CD4-positive, alpha-beta T cell treated with Interleukin-4 for 4 hours (primary cell): ENCODE data around the gene WDR45B.

ENCODE experiments used
- DNase-seq: peaks from one replicate; pipeline ENCODE4 v3.0.0-alpha.2; 2020

WDR45B gene

GRCh38 chr17:82619641-82620040, 28.6 kb downstream of the WDR45B start:
- DNase-seq, result no peak

GRCh38 chr17:82619211-82619610, 29.0 kb downstream of the WDR45B start:
- no peak for DNase-seq

- DNase-seq, result no peak
These were observed 32.1 kb downstream of the WDR45B start for GRCh38 chr17:82616021-82616711.

DNA sequence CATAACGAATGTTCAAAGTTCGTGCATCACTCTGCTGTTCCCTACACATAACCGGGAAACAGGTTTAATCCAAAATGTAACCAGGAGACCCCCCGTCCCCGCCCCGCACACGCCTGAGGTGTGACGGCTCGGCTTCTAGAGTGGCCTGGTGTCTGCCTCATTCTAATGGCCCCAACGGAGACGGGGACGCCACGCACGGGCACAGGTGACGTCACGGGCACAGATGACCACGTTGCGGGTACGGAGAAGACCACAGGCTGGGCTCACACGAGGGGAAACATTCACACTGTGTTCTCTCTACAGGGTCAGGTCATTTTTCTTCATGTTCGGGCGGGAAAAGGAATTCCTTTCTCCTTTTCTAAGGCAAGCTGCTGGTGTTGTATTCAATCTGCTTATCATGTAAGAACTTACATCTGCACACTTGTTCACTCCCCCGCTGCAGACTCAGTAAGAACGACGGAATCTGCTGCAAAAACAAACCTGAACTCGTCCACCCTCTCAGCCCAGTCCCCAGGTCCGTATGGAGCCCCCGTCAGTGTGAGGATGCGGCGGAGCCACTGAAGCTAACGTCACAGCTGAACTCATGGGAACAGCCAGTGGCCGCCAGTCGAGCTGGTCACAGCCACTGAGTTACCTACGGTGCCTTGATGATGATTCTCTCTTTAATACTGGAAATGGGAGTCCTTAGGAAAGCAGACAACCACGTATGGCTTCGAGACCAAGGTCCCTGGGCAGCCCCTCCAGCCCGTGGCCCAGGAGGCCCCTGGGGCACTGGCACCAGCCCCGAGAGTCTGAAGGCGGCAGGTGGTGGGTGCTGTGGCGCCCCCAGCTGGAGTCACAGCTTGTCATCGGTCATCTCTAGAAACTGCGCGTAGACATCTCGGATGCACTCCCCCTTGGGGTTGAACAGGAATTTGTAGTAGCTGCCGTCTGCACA, 32.9 kb downstream of the WDR45B start:
- DNase-seq, result no peak

GRCh38 chr17:82614095-82614631, 34.1 kb downstream of the WDR45B start:
- no peak for DNase-seq

GRCh38 chr17:82613283-82614094, 34.8 kb downstream of the WDR45B start:
- DNase-seq, result no peak

- no peak for DNase-seq
These were observed 36.8 kb downstream of the WDR45B start for GRCh38 chr17:82611140-82612058.

- no peak for DNase-seq
These were observed 38.6 kb downstream of the WDR45B start for GRCh38 chr17:82609655-82610054.

GRCh38 chr17:82608816-82609215, 39.4 kb downstream of the WDR45B start:
- DNase-seq, result no peak

GRCh38 chr17:82605939-82606600, 42.2 kb downstream of the WDR45B start:
- no peak for DNase-seq

DNA sequence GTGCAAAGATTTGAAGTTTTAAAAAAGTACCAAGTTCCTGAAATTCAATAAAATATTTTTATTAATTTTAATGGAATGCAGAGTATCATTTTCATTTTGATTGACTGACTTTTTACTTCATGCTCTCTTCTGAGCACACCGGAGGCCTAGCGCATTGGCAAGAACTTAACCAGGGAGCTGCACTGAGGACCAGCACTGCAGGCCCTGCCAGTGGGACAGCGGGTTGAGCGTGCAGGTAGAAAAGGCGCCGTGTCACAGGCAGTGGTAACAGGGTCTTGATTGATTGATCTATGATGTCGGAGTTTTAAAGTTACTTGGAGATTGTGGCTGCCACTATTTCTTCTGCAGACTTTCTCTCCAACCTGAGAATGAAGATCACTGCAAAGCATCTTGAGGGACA, 43.7 kb downstream of the WDR45B start:
- no peak for DNase-seq

DNA sequence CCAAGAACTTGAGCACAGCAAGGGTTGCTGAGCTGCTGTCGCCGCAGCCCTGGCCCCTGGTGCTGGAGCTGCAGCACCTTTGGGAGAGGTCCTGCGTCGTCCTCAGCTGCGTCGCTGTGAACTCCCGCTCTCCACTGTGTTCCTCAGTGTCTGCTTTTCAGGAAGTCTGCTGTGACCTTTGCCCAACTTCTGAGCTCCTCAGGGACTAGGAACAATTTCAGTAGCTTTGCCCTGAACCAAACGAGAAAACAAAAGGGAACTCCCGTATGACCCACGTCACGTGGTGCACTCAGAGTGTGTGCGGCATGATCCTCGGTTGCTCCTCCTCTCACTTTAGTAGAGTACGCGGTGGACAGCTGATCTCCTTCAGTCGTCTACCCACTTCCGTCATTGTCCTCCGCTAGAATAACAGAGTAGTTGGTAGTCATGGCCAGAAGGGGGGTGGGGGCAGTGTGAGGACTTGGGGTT, 44.2 kb downstream of the WDR45B start:
- peak; percentile 5 for DNase-seq

DNA sequence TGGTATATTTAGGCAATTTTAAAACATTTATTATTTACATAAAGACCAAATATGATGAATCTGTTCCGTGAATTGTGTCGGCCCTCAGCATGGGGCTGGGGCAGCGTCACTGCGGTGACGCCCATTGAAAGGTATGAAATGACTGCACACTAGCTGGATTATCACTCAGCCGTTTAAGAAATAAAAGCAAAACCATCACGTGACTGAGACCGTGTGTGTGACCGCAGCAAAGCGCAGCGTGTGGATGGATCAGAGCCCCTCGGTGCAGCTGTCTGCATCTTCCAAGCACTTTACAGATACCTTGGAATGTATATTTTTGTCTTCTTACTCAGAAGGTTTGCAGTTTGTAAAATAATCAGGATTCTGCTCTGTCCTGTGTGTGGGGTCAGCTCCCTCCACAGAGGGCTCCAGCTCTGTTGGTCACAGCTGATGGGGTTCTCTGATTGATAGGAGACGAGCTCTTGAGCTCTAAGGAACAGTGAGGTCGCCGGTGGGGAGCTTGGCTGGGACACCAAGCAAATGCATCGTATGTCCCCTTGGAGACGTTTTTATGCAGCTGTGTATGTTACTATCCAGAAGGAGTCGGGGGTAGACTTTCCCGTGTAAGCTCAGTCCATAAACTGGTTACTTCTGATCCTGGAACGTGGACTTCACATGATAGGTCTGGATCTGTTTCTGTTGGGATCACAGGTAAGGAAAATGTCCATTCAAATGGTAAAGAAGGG, 45.1 kb downstream of the WDR45B start:
- DNase-seq, result no peak

GRCh38 chr17:82602487-82602886, 45.8 kb downstream of the WDR45B start:
- DNase-seq, result no peak

DNA sequence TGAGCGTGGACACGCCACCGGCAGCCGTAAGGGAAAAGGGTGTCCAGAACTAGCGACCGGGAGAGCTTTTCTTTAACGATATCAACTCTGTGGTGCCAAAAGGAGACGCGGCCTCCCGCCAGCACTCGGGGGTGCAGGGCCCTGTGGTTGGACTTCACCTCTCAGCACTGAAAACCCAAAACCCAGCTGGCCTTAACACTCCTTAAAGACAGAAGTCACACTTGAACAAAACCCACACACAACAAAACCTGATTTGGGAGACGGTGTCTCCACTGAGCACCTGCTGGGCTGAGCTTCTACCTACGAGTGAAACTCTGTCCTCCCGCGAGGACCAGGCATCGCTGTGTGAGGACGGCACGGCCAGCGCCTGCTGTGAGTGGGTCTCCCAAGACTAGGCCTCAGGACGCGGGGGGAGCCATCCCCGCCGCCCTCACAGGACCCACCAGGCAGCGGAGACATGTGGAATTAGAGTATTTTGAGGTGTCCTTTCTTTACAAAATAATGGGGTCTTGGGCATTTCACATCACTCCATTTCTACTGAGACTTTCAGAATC, 46.7 kb downstream of the WDR45B start:
- DNase-seq, result no peak

DNA sequence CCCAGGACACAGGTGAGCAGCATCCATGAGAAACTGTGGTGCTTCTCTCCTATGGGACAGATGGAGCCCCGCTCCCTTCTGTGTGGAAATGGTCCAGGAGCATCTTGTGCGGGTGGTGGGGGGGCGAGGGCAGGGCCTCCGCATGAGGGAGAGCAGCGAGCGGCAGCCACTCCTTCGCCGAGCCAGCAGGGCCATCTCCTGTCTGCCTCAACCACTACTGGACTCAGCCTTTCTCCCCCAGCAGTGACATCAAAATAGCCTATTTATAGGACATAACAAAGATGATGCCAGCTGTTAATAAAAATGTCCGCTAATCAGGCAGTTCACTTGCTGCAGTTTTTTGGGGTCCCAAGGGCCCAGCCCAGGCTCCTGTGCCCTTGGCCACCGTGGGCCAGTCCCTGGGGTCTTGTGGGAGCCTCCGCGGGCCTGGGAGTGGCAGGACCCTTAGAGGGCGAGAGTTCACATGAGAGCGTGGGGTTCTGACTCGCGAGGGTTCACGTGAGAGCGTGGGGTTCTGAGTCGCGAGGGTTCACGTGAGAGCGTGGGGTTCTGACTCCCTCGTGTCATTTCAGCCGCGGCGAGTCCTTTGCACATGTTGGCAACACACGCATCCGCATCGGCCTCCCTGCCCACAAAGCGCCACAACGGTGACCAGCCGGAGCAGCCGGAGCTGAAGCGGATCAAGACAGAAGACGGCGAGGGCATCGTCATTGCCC, 47.4 kb downstream of the WDR45B start:
- no peak for DNase-seq

DNA sequence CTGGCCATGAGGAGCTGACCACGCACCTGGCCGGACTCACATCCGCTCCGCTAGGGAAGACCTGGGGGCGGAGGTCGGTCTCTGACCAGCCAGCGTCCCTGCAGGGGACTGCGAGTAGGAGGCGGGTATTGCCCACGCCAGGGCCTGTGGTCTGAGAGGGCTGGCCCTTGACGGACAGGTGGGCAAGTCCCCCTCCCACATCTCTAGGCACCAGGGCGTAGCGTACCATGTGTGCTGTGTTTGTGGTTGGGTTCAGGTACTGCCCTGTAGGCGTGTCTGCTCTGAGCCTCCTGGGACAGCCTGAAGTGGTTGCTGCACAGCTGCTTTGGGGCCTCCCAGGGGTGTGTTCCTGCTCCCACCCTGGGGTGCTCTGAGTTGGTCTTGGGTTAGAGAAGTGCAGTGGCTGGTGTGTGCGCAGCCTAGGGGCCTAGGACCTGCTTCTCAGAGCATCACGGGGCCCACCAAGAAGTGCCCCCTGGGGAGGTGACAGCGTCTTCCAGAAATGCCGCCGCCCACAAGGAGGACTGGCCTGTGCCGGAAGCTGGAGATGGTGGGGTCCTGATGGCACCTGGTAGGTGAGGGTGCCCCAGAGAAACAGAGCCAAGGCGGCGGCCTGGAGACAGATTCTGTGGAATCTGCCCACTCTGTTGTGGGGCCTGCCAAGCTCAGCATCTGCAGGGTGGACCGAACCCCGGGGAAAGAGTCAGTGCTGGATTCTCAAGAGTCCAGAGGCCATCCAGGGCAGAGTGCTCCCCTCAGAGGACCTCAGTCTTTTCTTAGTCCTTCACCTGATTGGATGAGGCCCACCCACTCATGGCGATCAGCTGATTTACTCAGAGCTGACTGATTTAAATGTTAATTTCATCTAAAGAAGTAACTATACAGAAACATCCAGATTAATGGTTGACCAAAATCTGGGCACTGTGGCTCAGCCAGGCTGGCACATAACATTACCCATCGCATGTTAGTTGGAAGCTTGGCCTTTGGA, 48.3 kb downstream of the WDR45B start:
- no peak for DNase-seq
